GM23338 (cell line): ENCODE results near the gene MAPKAPK3.

Experiments
- CREB1 ChIP-seq: fragments of 250-450 bp; sonication (Bioruptor Pico); IDR thresholded peaks from 2 replicates; pipeline ENCODE4 v1.5.0; 2020; ENCODE audit warnings: low read depth, mild to moderate bottlenecking, moderate library complexity
- CTCF ChIP-seq, 2 experiments: fragments of 200-600 bp in 1 of 2; sonication (generic) in 1 of 2; conservative IDR thresholded peaks; 2 replicates each; pipeline versions ENCODE4 v1.5.1 to v1.6.1; 2016 to 2017; ENCODE audit warnings: antibody characterized with exemption in 2 of 2, low read depth in 2 of 2, mild to moderate bottlenecking in 2 of 2, moderate library complexity in 1 of 2
- NANOG ChIP-seq: IDR thresholded peaks from 2 replicates; pipeline ENCODE4 v1.6.1; 2016; ENCODE audit warnings: antibody characterized with exemption, borderline replicate concordance
- POLR2AphosphoS5 ChIP-seq: IDR thresholded peaks from 2 replicates; pipeline ENCODE4 v1.6.1; 2016; ENCODE audit warnings: antibody characterized with exemption, low read depth
- REST ChIP-seq: IDR thresholded peaks from one replicate; pipeline ENCODE4 v1.6.1; 2018; ENCODE audit warnings: antibody characterized with exemption; ENCODE audit not compliant: unreplicated experiment

GRCh38 chr3:50661321-50661837, 44.4 kb downstream of the MAPKAPK3 start:
- no peak for TF ChIP-seq CTCF (conservative IDR thresholded peaks at IDR 0.05; ENCODE audit: low read depth in 2 of 2)
- TF ChIP-seq POLR2AphosphoS5, result no peak
- no peak for TF ChIP-seq CREB1 (CRISPR knock-in tag)
- no peak for TF ChIP-seq REST
- no peak for TF ChIP-seq NANOG
